Measurements from ENCODE around the gene AFAP1.

Gene AFAP1, protein sequence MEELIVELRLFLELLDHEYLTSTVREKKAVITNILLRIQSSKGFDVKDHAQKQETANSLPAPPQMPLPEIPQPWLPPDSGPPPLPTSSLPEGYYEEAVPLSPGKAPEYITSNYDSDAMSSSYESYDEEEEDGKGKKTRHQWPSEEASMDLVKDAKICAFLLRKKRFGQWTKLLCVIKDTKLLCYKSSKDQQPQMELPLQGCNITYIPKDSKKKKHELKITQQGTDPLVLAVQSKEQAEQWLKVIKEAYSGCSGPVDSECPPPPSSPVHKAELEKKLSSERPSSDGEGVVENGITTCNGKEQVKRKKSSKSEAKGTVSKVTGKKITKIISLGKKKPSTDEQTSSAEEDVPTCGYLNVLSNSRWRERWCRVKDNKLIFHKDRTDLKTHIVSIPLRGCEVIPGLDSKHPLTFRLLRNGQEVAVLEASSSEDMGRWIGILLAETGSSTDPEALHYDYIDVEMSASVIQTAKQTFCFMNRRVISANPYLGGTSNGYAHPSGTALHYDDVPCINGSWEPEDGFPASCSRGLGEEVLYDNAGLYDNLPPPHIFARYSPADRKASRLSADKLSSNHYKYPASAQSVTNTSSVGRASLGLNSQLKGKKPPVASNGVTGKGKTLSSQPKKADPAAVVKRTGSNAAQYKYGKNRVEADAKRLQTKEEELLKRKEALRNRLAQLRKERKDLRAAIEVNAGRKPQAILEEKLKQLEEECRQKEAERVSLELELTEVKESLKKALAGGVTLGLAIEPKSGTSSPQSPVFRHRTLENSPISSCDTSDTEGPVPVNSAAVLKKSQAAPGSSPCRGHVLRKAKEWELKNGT

DNA sequence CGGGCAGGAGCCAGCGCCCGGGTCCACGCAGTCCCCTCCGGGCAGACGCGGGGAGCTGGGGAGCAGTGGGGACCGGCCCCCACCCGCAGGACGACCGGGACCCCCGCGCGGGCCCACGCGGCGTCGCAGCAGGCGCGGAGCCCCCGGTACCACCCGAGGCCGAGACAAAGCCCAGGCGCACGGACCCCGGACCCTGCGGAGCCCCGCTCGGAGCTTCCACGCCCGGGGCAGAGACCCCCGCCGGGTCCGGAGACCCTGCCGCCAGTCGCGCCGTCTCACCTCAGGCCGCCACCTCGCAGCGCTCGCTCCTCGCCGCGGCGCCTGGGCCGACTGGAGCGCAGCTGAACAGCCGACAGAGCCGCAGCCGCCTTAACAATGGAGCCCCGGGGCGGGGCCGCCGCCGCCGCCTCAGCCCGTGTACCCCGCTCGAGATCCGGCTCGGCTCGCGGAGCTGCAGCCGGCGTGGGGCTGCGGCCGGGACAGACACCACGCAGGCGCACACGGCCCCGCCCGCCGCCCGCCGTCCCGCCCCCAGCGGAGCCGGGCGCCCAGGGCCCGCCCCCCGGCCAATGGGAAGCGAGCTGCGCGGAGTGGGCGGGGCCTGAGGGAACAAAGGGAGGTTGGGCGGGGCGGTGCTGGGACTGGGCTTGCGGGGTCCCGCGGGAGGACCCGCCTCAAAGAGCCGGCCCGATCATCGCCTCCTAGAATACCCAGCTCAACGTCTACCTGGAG is at the start of gene AFAP1:
Gene AFAP1 (minus strand): TSS at position 485 of the 732 bp plus-strand sequence. CDS start 67,783 bp downstream, outside the sequence.
- no peaks in the 10 kb centered on the region for H3K27me3 ChIP-seq (ENCODE audit: control insufficient read depth, insufficient read depth, low read length)
- peak within 1 kb of the TSS; percentile 70 for H3K9ac ChIP-seq (ENCODE audit: low read length)
- H3K4me1 ChIP-seq (ENCODE audit: control insufficient read depth, insufficient read depth, low read length), result peaks cover 5% of the 10 kb centered on the region
- H3K36me3 ChIP-seq (ENCODE audit: control insufficient read depth, insufficient read depth, low read length), result no peaks in the 10 kb centered on the region
- peak within 1 kb of the TSS; percentile 88 for H3K4me3 ChIP-seq (ENCODE audit: low read length)
- peak within 1 kb of the TSS; percentile 94 for H3K27ac ChIP-seq (ENCODE audit: low read depth, low read length)

DNA sequence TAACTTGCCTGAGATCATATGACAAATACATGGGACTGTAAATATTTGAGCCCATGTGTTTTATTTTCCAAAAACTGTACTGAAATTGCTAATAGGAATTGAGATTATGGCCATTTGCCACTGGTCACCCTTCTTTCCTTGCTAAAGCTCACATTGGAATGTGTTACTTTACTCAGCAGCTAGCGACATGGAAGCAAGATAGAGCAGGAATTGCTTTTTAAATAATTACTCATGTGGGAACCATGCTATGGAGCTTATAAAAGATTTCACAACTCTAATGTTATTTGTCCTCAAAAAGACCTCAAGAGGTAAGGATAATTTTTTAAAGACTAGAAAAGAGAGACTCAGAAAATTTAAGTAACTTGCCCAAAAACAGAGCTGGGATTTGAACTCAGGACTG is 48.8 kb upstream of the AFAP1 start:
- no peaks in the 10 kb centered on the region for H3K36me3 ChIP-seq (ENCODE audit: control insufficient read depth, insufficient read depth, low read length)
- H3K27me3 ChIP-seq (ENCODE audit: control insufficient read depth, insufficient read depth, low read length), result no peaks in the 10 kb centered on the region
- H3K9ac ChIP-seq (ENCODE audit: low read length), result no peak overlapping the region
- no peak overlapping the region for H3K27ac ChIP-seq (ENCODE audit: low read depth, low read length)
- no peak overlapping the region for H3K4me3 ChIP-seq (ENCODE audit: low read length)
- H3K4me1 ChIP-seq (ENCODE audit: control insufficient read depth, insufficient read depth, low read length), result no peaks in the 10 kb centered on the region

DNA sequence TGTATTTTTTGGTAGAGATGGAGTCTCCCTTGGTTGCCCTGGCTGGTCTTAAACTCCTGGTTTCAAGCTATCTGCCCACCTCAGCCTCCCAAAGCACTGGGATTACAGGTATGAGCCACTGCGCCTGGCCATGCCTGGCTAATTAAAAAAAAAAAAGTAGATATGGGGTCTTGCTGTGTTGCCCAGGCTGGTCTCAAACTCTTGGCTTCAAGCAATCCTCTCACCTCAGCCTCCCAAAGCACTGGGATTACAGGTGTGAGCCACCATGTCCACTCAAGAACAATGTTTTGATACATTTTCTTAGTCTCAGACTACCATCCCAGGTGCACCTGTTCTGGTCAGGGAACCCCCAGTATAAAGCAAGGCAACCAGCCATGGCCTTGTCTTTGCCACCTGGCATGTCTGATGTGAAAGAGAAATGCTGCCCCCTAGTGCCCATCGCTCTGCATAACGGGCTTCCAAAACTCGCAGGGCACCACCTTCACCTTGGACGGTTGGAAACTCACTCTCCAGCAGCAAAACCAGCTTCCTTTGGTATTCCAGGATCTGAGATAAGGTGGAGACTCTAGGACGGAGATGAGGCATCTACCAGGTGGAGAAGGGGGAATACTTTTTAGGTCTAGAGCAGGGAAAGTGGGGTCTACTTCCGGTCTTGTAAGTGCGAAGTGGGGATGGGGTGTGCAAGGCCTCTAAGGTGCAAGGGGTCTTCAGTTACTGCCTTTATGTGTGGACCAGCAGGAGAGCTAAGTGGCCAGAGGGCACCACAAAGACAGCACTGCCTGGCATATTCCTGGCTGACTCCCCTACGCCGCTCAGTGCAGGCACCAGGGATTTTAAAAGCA is 47.7 kb upstream of the AFAP1 start:
- Histone ChIP-seq H3K27ac (ENCODE audit: low read depth, low read length) (no peak overlapping the region), H3K4me1 (ENCODE audit: control insufficient read depth, insufficient read depth, low read length) (no peaks in the 10 kb centered on the region), H3K4me3 (ENCODE audit: low read length) (no peak overlapping the region), H3K36me3 (ENCODE audit: control insufficient read depth, insufficient read depth, low read length) (no peaks in the 10 kb centered on the region), H3K9ac (ENCODE audit: low read length) (no peak overlapping the region), H3K27me3 (ENCODE audit: control insufficient read depth, insufficient read depth, low read length) (peaks cover 2% of the 10 kb centered on the region)

DNA sequence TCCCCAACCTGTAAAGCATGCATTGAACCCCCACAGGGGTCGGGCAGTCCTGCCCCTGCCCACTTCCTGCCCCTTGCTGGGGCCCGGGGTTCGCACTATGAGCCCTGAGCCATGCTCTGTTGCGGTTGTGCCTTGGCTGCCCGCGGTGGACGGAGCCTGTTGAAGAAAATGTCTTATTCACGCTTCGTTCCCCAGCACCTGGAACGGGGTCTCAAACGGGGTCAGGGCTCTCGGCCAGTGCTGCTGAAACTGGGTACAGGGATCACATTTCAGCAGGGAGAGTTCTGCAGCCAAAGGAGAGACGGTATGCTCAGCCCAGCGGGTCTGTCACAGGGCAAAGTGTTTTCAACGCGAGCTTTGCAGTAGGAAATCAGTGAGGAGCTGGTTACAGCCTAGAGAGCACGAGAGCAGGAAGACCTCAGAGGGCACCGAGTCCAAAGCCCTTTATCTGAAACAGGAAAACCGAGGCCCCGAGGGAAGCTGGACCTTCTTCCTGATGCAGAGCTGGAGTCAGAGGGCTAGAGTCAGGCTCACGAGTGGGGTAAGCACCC is 46.3 kb upstream of the AFAP1 start:
- Histone ChIP-seq H3K36me3 (ENCODE audit: control insufficient read depth, insufficient read depth, low read length) (no peaks in the 10 kb centered on the region), H3K4me3 (ENCODE audit: low read length) (no peak overlapping the region), H3K27me3 (ENCODE audit: control insufficient read depth, insufficient read depth, low read length) (peaks cover 2% of the 10 kb centered on the region), H3K4me1 (ENCODE audit: control insufficient read depth, insufficient read depth, low read length) (no peaks in the 10 kb centered on the region), H3K27ac (ENCODE audit: low read depth, low read length) (no peak overlapping the region), H3K9ac (ENCODE audit: low read length) (no peak overlapping the region)

DNA sequence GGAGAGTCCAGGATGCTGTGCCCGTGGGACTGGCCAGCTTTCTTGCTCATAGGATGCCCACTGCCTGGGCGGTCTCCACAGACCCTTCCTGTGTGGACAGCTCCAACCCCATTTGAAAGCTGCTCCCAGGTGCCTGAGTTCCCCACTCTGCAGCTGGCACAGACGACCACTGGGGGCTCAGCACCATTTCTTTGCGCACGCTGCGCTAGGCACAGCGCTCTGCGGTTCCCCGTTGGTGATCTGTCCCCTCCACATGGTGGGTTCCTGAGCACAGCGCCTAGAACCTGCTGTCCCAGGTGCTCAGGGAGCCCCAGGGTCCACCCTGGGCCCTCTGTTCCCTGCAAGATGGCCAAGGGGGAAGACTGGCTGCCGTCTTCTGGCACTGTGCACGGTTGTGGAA is 45.4 kb upstream of the AFAP1 start:
- Histone ChIP-seq H3K27me3 (ENCODE audit: control insufficient read depth, insufficient read depth, low read length) (peaks cover 2% of the 10 kb centered on the region), H3K27ac (ENCODE audit: low read depth, low read length) (no peak overlapping the region), H3K4me3 (ENCODE audit: low read length) (no peak overlapping the region), H3K4me1 (ENCODE audit: control insufficient read depth, insufficient read depth, low read length) (no peaks in the 10 kb centered on the region), H3K9ac (ENCODE audit: low read length) (no peak overlapping the region), H3K36me3 (ENCODE audit: control insufficient read depth, insufficient read depth, low read length) (no peaks in the 10 kb centered on the region)

DNA sequence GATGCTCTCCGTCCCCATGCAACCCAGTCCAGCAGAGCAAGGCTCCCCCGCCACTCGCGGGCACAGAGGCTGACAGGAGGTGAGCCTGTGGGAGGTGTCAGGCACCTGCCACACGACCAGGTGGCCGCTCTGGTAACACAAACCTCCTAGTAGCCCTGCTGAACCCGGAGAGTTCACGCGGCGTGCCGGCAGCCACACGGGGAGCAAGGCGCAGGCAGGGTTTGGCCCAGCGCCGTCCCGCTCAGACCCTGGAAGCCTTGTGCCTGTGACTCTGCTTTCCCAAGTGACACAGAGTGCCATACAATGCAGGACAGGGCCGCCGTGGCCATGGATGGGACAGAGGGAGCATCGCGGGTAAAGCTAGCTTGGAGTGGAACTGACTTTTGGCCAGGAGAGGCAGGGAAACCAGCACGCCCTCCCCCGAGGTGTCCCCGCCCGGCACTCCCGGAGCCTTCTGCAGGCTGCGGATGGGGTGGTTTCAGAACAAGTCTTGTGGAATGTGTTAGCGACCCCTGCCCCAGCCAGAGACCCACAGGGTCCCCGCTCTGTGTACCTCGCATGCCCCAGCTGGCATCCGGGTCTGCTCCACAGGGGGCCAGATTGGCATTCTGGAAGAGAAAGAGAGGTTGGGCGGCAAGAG is 44.7 kb upstream of the AFAP1 start:
- Histone ChIP-seq H3K27ac (ENCODE audit: low read depth, low read length) (no peak overlapping the region), H3K4me3 (ENCODE audit: low read length) (no peak overlapping the region), H3K36me3 (ENCODE audit: control insufficient read depth, insufficient read depth, low read length) (no peaks in the 10 kb centered on the region), H3K4me1 (ENCODE audit: control insufficient read depth, insufficient read depth, low read length) (no peaks in the 10 kb centered on the region), H3K9ac (ENCODE audit: low read length) (no peak overlapping the region), H3K27me3 (ENCODE audit: control insufficient read depth, insufficient read depth, low read length) (peaks cover 2% of the 10 kb centered on the region)

DNA sequence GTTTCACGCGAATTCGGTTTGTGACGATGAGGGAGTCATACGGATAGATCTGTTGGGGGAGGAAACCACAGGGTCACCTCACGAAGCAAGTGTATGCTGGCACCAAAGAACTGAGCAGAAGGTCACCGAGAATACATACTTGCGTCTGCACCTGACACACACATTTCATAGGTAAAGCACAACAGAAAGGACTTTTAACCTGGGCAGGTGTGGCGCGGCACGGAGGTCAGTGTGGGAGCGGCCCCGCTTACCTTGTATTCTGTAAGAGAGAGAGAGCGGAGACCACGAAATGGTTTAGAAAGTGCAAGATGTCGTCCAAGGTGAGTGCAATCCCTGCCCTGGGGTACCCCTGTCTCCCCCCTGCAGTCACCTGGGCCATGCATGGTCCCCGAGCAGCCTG is 43.6 kb upstream of the AFAP1 start:
- Histone ChIP-seq H3K27ac (ENCODE audit: low read depth, low read length) (no peak overlapping the region), H3K4me3 (ENCODE audit: low read length) (no peak overlapping the region), H3K36me3 (ENCODE audit: control insufficient read depth, insufficient read depth, low read length) (no peaks in the 10 kb centered on the region), H3K27me3 (ENCODE audit: control insufficient read depth, insufficient read depth, low read length) (peaks cover 2% of the 10 kb centered on the region), H3K4me1 (ENCODE audit: control insufficient read depth, insufficient read depth, low read length) (peaks cover 11% of the 10 kb centered on the region), H3K9ac (ENCODE audit: low read length) (no peak overlapping the region)

DNA sequence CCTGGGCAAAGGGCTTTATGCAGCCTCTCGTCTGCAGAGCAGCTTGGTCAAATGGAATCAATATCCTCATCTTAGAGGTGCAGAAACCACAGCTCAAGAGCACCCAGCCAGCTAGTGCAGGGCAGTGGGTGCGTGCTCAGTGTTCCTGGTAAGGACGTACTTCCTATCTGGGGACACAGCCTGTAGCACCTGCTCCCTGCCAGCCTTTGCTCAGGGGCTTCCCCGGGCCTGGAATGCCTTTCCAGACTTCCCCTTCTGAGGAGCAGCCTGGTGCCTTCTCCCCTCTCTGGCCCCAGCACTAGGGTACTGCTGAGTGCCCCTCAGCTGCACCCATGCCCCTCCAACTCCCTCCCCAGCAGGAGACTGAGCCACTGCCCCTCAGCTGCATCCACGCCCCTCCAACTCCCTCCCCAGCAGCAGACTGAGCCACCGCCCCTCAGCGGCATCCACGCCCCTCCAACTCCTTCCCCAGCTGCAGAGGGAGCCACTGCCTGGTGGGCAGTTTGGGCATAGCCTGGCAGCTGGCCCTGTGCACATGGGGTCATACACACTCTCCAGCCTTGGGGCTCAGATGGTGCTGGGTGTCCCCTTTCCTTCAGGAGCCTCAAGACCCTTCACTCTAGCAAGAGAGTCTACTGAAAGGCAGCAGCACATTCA is 42.2 kb upstream of the AFAP1 start:
- H3K4me1 ChIP-seq (ENCODE audit: control insufficient read depth, insufficient read depth, low read length), result peaks cover 14% of the 10 kb centered on the region
- H3K27me3 ChIP-seq (ENCODE audit: control insufficient read depth, insufficient read depth, low read length), result peaks cover 2% of the 10 kb centered on the region
- no peak overlapping the region for H3K4me3 ChIP-seq (ENCODE audit: low read length)
- H3K36me3 ChIP-seq (ENCODE audit: control insufficient read depth, insufficient read depth, low read length), result no peaks in the 10 kb centered on the region
- no peak overlapping the region for H3K27ac ChIP-seq (ENCODE audit: low read depth, low read length)
- H3K9ac ChIP-seq (ENCODE audit: low read length), result no peak overlapping the region

DNA sequence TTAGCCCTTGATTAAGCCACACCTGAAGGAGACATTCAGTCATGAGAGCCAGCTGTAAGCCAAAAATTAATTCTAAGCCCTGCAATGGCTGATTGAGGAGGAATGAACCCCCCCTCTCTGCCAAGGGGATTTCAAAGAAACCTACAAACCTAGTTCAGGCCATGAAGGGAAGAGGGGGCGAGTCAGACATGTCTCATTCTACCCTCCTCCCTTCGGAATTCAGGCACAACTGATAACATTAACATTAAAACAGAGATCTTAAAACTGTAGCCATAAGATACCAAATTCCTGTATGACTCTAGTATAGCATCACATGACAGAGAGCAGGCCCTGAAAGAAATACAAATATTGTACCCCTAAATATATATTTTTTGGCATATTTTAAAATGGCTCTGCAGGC is 40.4 kb upstream of the AFAP1 start:
- no peak overlapping the region for H3K9ac ChIP-seq (ENCODE audit: low read length)
- H3K27ac ChIP-seq (ENCODE audit: low read depth, low read length), result no peak overlapping the region
- H3K4me1 ChIP-seq (ENCODE audit: control insufficient read depth, insufficient read depth, low read length), result peaks cover 14% of the 10 kb centered on the region

DNA sequence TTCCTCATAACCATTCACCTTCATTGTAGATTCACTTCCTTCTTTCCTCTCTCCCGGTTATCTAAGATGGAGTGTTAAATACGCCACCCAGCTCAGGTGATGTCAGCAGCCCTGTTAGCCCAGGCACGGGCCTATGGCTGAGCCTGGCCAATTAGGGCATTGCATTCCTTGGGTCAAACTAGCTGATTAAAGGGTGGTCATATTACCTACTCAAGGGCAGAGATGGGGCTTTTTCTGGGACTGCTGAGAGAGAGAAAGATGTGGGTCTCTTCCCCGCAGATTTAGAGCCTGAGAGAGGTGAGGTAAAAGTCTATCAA is 39.9 kb upstream of the AFAP1 start:
- Histone ChIP-seq H3K9ac (ENCODE audit: low read length) (no peak overlapping the region), H3K27me3 (ENCODE audit: control insufficient read depth, insufficient read depth, low read length) (peaks cover 2% of the 10 kb centered on the region), H3K4me3 (ENCODE audit: low read length) (no peak overlapping the region), H3K36me3 (ENCODE audit: control insufficient read depth, insufficient read depth, low read length) (no peaks in the 10 kb centered on the region), H3K4me1 (ENCODE audit: control insufficient read depth, insufficient read depth, low read length) (peaks cover 14% of the 10 kb centered on the region), H3K27ac (ENCODE audit: low read depth, low read length) (no peak overlapping the region)

More for the DNA sequence above, 40.4 kb upstream of the AFAP1 start:
- Histone ChIP-seq H3K27me3 (ENCODE audit: control insufficient read depth, insufficient read depth, low read length) (peaks cover 2% of the 10 kb centered on the region), H3K4me3 (ENCODE audit: low read length) (no peak overlapping the region), H3K36me3 (ENCODE audit: control insufficient read depth, insufficient read depth, low read length) (no peaks in the 10 kb centered on the region)
